Stimulated activated CD8-positive, alpha-beta memory T cell treated with anti-CD3 and anti-CD28 coated beads, Interleukin-15, amount 100 ng/mL, for 48 hours (primary cell): ENCODE data around the gene ARPC5.

Source experiments
- DNase-seq, 2 donors: peaks; one replicate each; pipeline ENCODE4 v3.0.0-alpha.2; 2020; ENCODE audit warnings: low read depth in 2 of 2

The ARPC5 gene

GRCh38 chr1:183611021-183611420 lies 24.6 kb downstream of the ARPC5 start:
- DNase-seq, result no peak

- no peak for DNase-seq
Measured at GRCh38 chr1:183609759-183610452, 25.7 kb downstream of the ARPC5 start.

GRCh38 chr1:183609313-183609712 lies 26.3 kb downstream of the ARPC5 start:
- no peak for DNase-seq

- no peak for DNase-seq
Measured at GRCh38 chr1:183607322-183607980, 28.1 kb downstream of the ARPC5 start.

GRCh38 chr1:183605904-183606303 lies 29.7 kb downstream of the ARPC5 start:
- DNase-seq, result no peak

- DNase-seq, result no peak
Measured at GRCh38 chr1:183604815-183605214, 30.8 kb downstream of the ARPC5 start.

GRCh38 chr1:183604038-183604808 lies 31.4 kb downstream of the ARPC5 start:
- DNase-seq, result no peak

- no peak for DNase-seq
Measured at GRCh38 chr1:183602510-183602909, 33.1 kb downstream of the ARPC5 start.

- DNase-seq, result no peak
Measured at GRCh38 chr1:183600634-183601033, 34.9 kb downstream of the ARPC5 start.

- DNase-seq, result no peak
Measured at GRCh38 chr1:183600136-183600535, 35.4 kb downstream of the ARPC5 start.

- DNase-seq, result no peak
Measured at GRCh38 chr1:183598386-183598785, 37.2 kb downstream of the ARPC5 start.

GRCh38 chr1:183597656-183598347 lies 37.8 kb downstream of the ARPC5 start:
- no peak for DNase-seq

GRCh38 chr1:183596500-183596899 lies 39.1 kb downstream of the ARPC5 start:
- DNase-seq, result no peak

- no peak for DNase-seq
Measured at GRCh38 chr1:183595537-183595936, 40.0 kb downstream of the ARPC5 start.

GRCh38 chr1:183593356-183593755 lies 42.2 kb downstream of the ARPC5 start:
- no peak for DNase-seq

- no peak for DNase-seq
Measured at GRCh38 chr1:183592733-183593132, 42.9 kb downstream of the ARPC5 start.

GRCh38 chr1:183590244-183591191 lies 45.1 kb downstream of the ARPC5 start, which contains the start of gene NCF2:
NCF2 (minus strand) TSS chr1:183590459; CDS start chr1:183590329, 130 bp downstream.
- peak in 1 of 2 donors; percentile 24 for DNase-seq

- DNase-seq, result no peak
Measured at GRCh38 chr1:183589874-183590243, 45.7 kb downstream of the ARPC5 start.

GRCh38 chr1:183589384-183589783 lies 46.2 kb downstream of the ARPC5 start:
- no peak for DNase-seq

- no peak for DNase-seq
Measured at GRCh38 chr1:183588827-183589226, 46.8 kb downstream of the ARPC5 start.

- DNase-seq, result no peak
Measured at GRCh38 chr1:183586926-183587325, 48.7 kb downstream of the ARPC5 start.
